Lower leg skin (tissue), 4 donors: ENCODE measurements around the gene MBD5. TPM values are rescaled to one million over a fixed set of nuclear protein-coding genes. Genes with fewer than 3 reads are reported as not detected.

Source experiments
- DNase-seq, 2 donors: peaks; one replicate each; pipeline ENCODE4 v3.0.0-alpha.2; 2019; ENCODE audit warnings: low spot score in 2 of 2
- H3K4me3 ChIP-seq: fragments of 200-600 bp; sonication (generic); 2 replicates; pipeline ENCODE4 v1.5.1; 2017; ENCODE audit warnings: mild to moderate bottlenecking, low read depth; ENCODE audit not compliant: poor library complexity, severe bottlenecking
- POLR2A ChIP-seq, 2 donors: fragments of 450-650 bp; IDR thresholded peaks; one replicate each; pipeline ENCODE4 v1.6.1; 2016 to 2017; ENCODE audit warnings: antibody characterized with exemption in 2 of 2, mild to moderate bottlenecking in 1 of 2, moderate library complexity in 1 of 2
- WGBS, 2 donors: methylation state at CpG; one replicate each; pipeline ENCODE4 v1.1.5; 2018; 5-methylcytosine and 5-hydroxymethylcytosine counted together
- intact Hi-C: fragments of 100-400 bp; cut with DNase I; formaldehyde crosslinking; loops from one replicate; pipeline ENCODE4 v1.15.0; 2023; ENCODE audit warnings: low total_unique reads
- total RNA-seq, 4 donors: library from RNA; depleted of rRNA; stranded (reverse); fragments of >200 nt; gene quantifications; one replicate each; pipeline ENCODE4 v1.1.0, GENCODE V29; 2016
- TF ChIP-seq, protein P1 (sequence below), 3 donors: fragments of 450-650 bp; IDR thresholded peaks; one replicate each; pipeline ENCODE4 v1.5.1; 2016; ENCODE audit warnings: antibody characterized with exemption in 3 of 3, mild to moderate bottlenecking in 3 of 3, moderate library complexity in 2 of 3

The MBD5 gene
- total RNA-seq, 4 donors from 2014 or later: 13.5 to 22.3 (median 17.4) TPM

DNA sequence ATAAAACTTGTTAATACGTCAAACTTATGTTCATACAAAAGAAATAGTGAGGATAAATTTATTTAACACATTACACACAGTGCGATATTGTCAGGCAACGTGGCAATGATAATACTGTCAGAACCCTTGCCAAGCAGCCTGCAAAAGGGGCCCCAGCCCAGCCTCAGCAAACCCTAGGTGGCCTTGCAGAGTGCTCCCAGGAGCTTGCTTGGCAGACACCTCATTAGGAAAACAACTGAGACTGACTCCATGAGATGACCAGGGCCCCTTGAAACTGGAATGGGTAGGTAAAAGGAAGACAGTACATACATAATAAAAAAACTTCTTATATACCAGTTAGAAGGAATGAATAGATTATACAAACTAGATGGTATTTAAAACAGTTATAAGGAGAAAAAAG lies 487.1 kb downstream of the MBD5 start:
- no peak for DNase-seq
- TF ChIP-seq, protein P1, sequence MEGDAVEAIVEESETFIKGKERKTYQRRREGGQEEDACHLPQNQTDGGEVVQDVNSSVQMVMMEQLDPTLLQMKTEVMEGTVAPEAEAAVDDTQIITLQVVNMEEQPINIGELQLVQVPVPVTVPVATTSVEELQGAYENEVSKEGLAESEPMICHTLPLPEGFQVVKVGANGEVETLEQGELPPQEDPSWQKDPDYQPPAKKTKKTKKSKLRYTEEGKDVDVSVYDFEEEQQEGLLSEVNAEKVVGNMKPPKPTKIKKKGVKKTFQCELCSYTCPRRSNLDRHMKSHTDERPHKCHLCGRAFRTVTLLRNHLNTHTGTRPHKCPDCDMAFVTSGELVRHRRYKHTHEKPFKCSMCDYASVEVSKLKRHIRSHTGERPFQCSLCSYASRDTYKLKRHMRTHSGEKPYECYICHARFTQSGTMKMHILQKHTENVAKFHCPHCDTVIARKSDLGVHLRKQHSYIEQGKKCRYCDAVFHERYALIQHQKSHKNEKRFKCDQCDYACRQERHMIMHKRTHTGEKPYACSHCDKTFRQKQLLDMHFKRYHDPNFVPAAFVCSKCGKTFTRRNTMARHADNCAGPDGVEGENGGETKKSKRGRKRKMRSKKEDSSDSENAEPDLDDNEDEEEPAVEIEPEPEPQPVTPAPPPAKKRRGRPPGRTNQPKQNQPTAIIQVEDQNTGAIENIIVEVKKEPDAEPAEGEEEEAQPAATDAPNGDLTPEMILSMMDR (IDR thresholded peaks at IDR 0.05): no peak
- TF ChIP-seq POLR2A (IDR thresholded peaks at IDR 0.05): no peak
- no peak overlapping the region for H3K4me3 ChIP-seq
- intact Hi-C loops: loop anchor here (5.0 kb wide), 1 partner anchor 571 kb away; no protein-coding TSS in a partner anchor
- WGBS, 2 donors: 88 to 91% methylated on average over 3 of the region's 3 CpGs

DNA sequence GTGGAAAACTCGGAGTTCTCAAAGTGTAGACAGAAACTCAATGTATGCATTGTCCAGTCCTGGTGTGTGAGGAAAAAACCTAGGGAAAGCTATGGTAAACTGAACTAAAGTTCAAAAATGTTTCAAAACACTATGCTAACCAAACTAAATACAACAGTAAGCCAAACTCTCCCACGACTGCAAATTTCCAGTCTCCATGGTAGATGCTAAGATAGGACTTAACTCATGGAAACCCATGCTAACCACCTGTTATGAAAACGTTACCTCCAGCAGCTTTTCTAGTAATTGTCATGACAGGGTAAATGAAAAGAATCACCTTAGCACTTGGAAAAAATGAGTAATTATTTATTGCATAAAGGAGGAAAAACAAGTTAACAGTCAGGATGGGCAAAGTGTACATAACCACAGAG lies 488.0 kb downstream of the MBD5 start:
- intact Hi-C loops: loop anchor here (5.0 kb wide), 1 partner anchor 572 kb away; no protein-coding TSS in a partner anchor
- DNase-seq: no peak
- WGBS, 2 donors: 75 to 81% methylated on average over 3 of the region's 3 CpGs
- no peak overlapping the region for H3K4me3 ChIP-seq
- no peak for TF ChIP-seq POLR2A (IDR thresholded peaks at IDR 0.05)
- TF ChIP-seq, protein P1 (IDR thresholded peaks at IDR 0.05): no peak

DNA sequence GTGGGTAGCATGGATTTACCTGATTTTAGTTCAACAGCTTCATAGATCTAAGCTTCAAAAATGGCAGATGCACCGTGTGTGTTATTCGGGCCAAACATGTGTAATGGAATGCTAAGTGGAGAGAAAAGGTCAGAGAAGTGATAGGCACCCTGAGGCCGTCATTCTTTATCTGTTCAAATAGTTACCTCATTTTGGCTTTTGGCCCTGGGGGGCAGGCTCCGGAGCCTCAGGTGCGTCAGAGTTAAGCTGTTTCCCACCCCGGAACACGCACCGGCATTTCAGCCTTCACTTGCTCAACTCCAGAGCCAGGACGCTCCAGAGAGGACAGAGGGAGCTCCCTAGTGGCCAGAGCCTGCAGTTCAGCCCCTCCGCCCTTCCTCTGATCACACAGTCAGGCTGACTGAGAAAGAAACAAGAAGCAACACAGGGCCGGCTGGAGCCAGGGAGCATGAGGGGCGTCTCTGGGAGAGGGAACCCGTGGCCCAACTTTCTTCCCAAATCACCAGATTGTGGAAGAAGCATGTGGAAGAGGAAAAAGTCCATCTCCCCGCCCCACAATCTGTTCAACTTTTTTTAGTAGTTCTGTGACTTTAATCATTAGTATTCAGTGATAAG lies 488.5 kb downstream of the MBD5 start:
- 11 to 13% methylated on average over 14 of the region's 14 CpGs for WGBS, 2 donors
- no peak overlapping the region for H3K4me3 ChIP-seq
- intact Hi-C loops: loop anchor here (5.0 kb wide), 1 partner anchor 572 kb away; no protein-coding TSS in a partner anchor
- TF ChIP-seq POLR2A (IDR thresholded peaks at IDR 0.05): no peak
- TF ChIP-seq, protein P1 (IDR thresholded peaks at IDR 0.05): peak in 1 of 3 donors; percentile 47
- DNase-seq: peak; percentile 82 to 95

DNA sequence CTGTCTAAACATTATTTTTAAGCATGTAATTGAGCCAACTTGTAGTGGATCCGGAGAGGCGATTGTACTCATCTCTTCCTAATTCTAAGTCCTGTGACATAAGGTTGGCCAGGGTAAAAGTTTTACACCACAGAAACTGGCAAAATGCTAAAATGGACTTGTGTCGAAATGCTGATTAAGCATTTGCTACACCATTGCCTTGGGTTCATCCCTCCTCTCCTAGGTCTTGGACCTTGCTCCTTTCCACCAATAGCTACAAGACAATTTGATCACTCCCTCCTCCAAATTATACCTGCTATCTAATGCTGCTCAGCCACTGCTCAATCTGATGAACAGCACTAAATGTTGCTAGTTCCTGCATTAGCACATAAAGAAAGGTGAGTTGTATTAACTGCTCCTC lies 491.0 kb downstream of the MBD5 start:
- no peak overlapping the region for H3K4me3 ChIP-seq

DNA sequence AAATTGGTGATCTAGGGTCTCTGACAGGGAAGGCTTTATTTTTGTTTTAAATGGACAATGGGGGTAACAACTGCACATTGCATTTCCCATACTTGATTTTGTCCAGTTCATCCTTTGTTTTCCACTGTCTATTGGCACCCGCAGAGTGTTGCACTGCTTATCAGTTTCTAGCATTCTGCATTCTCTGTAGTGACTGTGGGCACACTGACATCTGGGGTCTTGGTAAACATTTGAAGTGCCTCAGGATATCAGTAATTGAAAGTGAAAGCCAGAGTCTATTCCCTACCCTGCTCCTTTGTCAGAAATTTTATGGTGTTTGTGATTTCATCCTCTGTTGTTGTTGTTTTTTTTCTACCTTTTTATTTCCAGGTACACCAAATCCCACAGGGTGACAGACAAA lies 491.6 kb downstream of the MBD5 start:
- intact Hi-C loops: no loop called here
- no peak overlapping the region for H3K4me3 ChIP-seq
- 96% methylated on average over 1 of the region's 1 CpG for WGBS, 2 donors
- DNase-seq: no peak
- TF ChIP-seq POLR2A (IDR thresholded peaks at IDR 0.05): no peak
- TF ChIP-seq, protein P1 (IDR thresholded peaks at IDR 0.05): no peak

More for the DNA sequence above, 491.0 kb downstream of the MBD5 start:
- WGBS, 2 donors: 86 to 91% methylated on average over 3 of the region's 3 CpGs
- TF ChIP-seq, protein P1 (IDR thresholded peaks at IDR 0.05): no peak
- TF ChIP-seq POLR2A (IDR thresholded peaks at IDR 0.05): no peak
- DNase-seq: no peak
- intact Hi-C loops: no loop called here

DNA sequence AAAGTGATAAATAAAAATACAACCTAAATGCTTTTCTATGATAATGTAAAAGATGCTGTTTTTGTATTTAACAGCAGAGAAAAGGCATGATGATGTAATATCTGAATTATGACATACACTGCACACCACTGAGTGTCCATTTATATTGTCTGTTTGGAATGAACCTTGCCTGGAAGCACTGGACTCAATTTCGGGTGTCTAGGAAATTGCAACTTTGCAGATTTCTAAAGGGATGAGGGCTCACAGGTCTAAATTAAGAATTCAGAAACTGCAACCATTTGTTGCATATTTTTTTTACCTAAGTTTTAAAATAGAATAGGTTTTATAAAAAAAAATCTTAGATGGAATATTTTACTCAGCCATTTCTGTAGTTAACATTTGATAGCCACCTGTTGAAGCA lies 492.5 kb downstream of the MBD5 start:
- no peak for TF ChIP-seq POLR2A (IDR thresholded peaks at IDR 0.05)
- TF ChIP-seq, protein P1 (IDR thresholded peaks at IDR 0.05): no peak
- 88 to 90% methylated on average over 1 of the region's 1 CpG for WGBS, 2 donors
- H3K4me3 ChIP-seq: no peak overlapping the region
- DNase-seq: no peak
- intact Hi-C loops: no loop called here
